Umbilical cord (tissue), 2 donors: ENCODE measurements around the gene SOS1. TPM values are rescaled to one million over a fixed set of nuclear protein-coding genes. Genes with fewer than 3 reads are reported as not detected.

ENCODE experiments used
- DNase-seq: peaks from one replicate; pipeline ENCODE4 v3.0.0-alpha.2; 2015; ENCODE audit warnings: low spot score
- total RNA-seq: library from RNA; depleted of rRNA; stranded (reverse); fragments of >200 nt; gene quantifications from one replicate; pipeline ENCODE4 v1.2.3, GENCODE V29; 2014; ENCODE audit warnings: low replicate concordance; ENCODE audit not compliant: insufficient read depth

Gene SOS1
- total RNA-seq, 1 donor from 2014 or later = 27.9 TPM

GRCh38 chr2:39027421-39027820 is 93.4 kb downstream of the SOS1 start:
- DNase-seq = no peak

DNA sequence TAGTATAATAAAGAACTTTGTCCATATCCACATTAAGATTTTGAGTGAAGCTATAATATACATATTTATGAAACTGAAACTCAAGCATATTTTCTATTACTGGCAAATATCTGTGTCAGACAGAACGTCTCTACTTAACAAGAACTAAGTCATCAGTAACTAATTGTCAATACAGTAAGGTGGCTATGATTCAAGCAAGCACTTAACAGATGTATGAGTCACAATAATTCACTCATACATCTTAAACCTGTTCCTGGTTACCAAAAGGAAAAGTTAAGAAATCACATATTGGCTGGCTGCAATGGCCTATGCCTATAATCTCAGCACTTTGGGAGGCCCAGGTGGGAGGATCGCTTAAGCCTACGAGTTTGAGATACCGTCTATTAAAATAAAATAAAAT is 96.0 kb downstream of the SOS1 start:
- DNase-seq = no peak

- no peak for DNase-seq
These were observed 97.2 kb downstream of the SOS1 start for GRCh38 chr2:39023649-39024048.

DNA sequence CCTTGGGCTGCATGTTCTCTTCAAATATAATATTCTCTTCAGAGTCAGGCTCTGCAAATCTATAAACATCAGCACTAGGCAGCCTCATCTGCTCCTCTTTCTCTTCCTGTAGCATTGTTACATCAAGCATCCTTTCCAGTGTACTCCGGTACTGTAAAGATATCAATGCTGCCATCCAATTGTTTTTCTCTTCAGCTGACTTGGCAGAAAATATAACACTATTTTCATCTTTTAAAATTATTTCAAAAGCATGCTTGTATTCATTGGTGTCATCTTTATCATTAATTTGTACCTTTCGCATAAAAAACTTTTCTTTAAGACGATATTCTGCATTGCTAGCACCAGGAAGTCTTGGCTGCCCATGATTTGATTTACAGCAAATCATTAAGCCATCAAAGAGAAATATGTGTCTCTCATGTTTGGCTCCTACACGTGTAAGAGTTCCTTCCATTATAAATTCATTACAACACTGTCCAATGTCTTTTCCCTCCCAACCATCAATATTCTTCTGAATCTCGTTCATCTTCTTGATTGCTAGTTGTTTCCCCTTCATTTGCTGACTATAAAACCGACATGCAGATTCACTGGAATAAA is 98.1 kb downstream of the SOS1 start:
- DNase-seq = no peak

DNA sequence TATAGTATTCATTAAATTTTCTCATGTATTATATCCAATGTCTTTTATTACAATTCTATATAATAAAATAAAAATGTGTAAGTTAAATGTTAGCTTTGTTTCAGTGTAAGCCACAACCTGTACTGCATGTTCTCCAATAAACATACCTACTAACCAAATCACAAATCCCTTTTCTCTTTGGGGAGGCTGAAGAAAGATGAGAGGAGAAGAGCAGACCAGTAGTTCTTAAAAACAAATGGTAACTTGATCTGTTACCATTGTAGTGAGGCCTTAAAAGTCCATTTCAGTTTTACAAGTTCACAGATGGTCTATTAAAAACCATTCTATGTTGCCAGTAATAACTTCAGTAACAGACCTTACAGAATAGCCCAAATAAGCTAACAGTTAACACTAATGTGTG is 100.5 kb downstream of the SOS1 start:
- no peak for DNase-seq

- DNase-seq = no peak
These were observed 102.2 kb downstream of the SOS1 start for GRCh38 chr2:39018638-39019037.

DNA sequence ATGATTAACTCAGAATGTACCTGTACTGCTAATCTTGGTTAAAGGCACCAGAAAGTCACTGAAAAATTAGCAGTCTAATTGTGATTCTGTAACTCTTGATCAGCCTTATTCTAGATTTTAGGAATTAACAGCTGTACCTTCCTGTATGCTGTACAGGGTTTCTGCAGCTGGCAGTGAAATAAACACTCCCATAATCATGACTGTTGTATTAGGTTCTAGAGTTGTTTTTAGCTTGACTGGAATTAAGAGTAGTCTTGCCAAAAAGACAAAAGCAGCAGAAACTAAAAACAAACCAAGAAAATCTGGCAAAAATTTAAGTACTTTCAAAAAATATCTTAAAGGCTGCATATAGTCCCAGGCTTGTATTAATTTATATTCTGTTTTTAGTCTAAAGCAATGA is 103.5 kb downstream of the SOS1 start:
- no peak for DNase-seq

GRCh38 chr2:39015424-39015823 is 105.4 kb downstream of the SOS1 start:
- no peak for DNase-seq

DNA sequence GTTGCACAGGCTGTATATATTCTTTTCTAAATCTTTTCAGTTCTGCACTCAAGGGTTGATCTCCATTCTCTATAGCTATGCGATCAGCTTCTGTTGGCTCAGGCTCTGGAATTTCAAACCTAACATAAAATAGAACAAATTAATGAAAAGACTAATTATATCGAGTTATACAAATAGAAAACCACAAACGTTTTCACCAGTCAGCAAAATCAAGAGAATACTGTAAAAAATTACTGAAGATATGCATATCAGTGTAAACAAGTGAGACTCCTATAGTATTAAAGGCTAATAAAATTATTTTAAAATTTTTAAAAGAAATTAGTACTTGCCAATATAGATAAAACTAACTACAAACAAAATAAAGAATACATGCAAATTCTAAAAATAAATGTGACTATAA is 107.0 kb downstream of the SOS1 start:
- DNase-seq = no peak

DNA sequence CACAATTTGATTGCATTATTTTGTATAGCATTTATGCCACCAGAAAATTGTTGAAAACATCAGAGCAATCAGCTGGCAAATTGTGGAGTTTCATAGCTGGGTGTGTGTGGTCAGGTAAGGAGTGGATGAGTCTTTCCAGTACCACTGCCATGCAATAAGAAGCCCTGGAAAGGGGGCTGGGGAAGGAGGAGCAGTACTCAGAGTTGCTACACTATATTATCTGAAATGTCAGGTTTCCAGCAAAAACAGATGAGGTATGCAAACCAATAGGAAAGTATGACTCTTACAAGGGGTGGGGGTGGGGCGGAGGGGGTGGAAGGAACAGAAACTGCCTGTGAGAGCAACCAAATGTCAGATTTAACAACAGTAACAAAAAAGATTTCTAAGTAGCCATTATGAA is 112.2 kb downstream of the SOS1 start:
- no peak for DNase-seq

DNA sequence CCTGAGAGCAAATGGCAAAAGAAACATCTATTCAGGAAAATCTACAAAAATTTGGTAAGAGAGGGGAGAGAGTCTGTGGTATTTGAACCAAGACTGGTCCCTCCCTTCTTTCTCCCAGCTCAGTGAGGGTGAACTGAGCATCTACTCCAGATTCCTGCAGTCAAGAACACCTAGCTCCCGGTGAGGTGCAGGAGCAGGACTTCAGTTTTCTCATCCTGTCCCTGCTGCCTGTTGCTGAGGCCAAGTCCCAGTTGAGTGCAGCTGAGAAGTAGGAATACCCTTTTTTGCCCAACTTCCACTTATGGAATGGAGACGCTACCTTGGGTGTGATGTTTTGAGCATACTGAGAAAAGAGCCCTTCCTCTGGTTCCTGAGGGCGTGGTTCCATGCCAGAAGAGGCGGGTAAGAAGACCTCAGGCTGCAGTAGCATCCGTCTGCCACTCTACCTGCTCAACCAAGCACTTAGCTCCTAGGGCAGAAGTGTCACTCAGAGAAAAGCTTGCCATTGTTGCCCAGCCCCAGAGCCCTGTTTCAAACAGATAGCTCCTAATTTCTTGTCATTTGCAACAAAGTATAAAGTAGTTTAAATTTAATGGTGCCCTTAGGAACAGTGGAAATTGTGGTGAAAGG is 112.9 kb downstream of the SOS1 start:
- no peak for DNase-seq

DNA sequence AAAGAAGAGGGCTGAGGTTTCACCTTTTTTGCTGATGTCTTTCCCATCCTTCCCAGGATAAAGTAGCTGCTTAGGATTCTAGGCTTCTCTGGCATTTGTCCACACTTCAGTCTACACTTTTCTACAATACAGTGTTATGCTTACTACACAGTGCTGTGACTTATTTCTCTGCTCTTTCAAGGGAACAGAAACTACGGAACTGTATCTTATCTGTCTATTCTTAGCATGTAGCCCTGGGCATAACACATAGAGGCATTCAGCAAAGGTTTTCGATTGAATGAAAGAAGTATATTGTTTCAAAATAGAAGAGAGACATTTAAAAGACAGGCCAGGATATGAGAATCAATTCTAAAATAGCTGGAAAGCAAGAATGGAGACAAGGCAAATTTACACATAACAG is 120.3 kb downstream of the SOS1 start:
- DNase-seq = no peak

GRCh38 chr2:38997781-38998180 is 123.1 kb downstream of the SOS1 start:
- peak; percentile 61 for DNase-seq

GRCh38 chr2:38991899-38992298 is 129.0 kb downstream of the SOS1 start:
- DNase-seq = no peak

- no peak for DNase-seq
These were observed 132.1 kb downstream of the SOS1 start for GRCh38 chr2:38988716-38989115.

GRCh38 chr2:38982498-38982897 is 138.4 kb downstream of the SOS1 start:
- no peak for DNase-seq

GRCh38 chr2:38981670-38982357 is 139.0 kb downstream of the SOS1 start:
- DNase-seq = no peak

DNA sequence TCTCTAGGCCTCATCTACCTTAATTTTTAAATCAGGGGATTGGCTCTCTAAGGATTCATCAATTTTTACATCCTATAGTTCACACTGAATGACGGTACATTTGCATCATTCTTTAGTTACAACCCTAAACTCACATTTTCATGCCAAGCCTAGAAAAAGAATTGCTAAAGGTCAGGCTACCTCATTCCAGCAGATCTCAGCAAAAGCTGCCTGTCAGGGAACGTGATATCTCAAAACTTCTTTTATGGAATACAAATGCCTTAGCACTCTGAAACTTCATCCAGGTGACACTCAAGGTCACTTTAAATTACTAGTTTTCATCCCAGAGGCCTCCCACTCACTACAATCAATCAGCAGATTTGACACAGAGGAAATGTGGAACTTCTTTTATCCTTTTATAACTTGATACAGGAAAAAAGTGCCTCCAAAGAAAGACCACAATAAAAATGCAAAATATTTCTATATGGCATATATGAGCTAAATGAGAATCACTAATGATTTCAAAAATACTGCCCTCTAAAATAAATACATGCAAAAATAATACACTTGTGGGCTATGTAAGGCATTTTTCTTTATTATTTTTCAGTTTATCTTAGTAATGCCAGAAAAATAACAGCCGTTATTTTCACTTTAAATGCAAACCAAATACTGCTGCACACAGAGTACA is 139.7 kb downstream of the SOS1 start:
- no peak for DNase-seq

GRCh38 chr2:38978908-38979307 is 141.9 kb downstream of the SOS1 start:
- no peak for DNase-seq

- DNase-seq = peak; percentile 73
These were observed 142.5 kb downstream of the SOS1 start for GRCh38 chr2:38978296-38978903.

DNA sequence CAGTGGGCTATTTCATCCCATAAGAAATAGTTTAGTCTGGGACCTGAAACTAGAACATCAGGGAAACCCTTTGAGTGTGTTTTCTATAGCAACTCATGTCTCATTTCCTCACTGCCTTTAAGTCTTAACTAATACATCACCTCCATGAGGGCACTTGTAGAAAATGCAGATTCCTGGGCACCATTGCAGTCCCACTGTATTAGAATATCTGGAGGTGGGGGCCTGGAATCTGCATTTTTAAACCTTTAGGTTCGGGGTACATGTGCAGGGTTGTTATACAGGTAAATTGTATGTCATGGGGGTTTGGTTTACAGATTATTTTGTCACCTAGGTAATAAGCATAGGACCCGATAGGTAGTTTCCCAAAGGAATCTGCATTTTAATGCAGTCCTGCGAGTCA is 143.8 kb downstream of the SOS1 start:
- DNase-seq = no peak

DNA sequence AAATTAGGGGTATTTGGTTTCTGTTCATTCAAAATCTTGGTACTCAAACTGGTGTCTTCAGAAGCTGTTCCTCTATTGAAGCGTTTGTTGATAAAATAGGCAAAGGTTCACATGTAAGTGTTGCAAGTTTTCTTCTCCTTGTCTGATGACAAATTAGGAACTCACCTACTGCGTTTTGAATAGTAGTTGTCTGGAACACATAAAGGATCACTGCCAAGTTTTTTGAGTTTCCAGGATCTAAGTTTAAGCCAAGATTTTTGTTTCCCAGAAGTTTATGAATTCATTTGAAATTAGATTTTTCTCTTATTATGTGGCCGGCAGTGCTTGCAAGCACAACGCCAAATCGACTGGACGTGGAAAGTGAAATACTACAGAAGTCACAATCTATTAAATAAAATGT is 145.8 kb downstream of the SOS1 start:
- DNase-seq = peak; percentile 38
